Erythroblast (primary cell): ENCODE data around the gene COL4A2.

Experiments used
- DNase-seq, 2 experiments: peaks; one replicate each; lab custom pipeline; 2025; lab: John Stamatoyannopoulos, UW
- GATA1 ChIP-seq: IDR thresholded peaks from 2 replicates; pipeline ENCODE4 v1.6.1; 2011; ENCODE audit warnings: low read depth, mild to moderate bottlenecking, control low read depth, low read length, moderate library complexity
- POLR2A ChIP-seq: IDR thresholded peaks from 2 replicates; pipeline ENCODE4 v1.6.1; 2011; ENCODE audit warnings: mild to moderate bottlenecking, low read length

The COL4A2 gene

GRCh38 chr13:110422913-110423688 is 116.0 kb downstream of the COL4A2 start:
- DNase-seq: no peak
- TF ChIP-seq GATA1 (no peak), POLR2A (no peak)

- DNase-seq: no peak
- no peak for TF ChIP-seq GATA1
- no peak for TF ChIP-seq POLR2A
These were observed 116.7 kb downstream of the COL4A2 start for GRCh38 chr13:110423689-110424302.

GRCh38 chr13:110424569-110425443 is 117.7 kb downstream of the COL4A2 start:
- no peak for DNase-seq
- TF ChIP-seq GATA1: no peak
- TF ChIP-seq POLR2A: no peak

GRCh38 chr13:110425444-110425780 is 118.3 kb downstream of the COL4A2 start:
- TF ChIP-seq GATA1 (no peak), POLR2A (no peak)
- no peak for DNase-seq

- no peak for TF ChIP-seq POLR2A
- TF ChIP-seq GATA1: no peak
- no peak for DNase-seq
These were observed 119.7 kb downstream of the COL4A2 start for GRCh38 chr13:110426735-110427134.

- DNase-seq: no peak
- TF ChIP-seq GATA1 (no peak), POLR2A (no peak)
These were observed 121.2 kb downstream of the COL4A2 start for GRCh38 chr13:110428313-110428712.

GRCh38 chr13:110430391-110431336 is 123.6 kb downstream of the COL4A2 start:
- DNase-seq: no peak
- TF ChIP-seq GATA1 (no peak), POLR2A (no peak)

- DNase-seq: no peak
- TF ChIP-seq GATA1 (no peak), POLR2A (no peak)
These were observed 124.6 kb downstream of the COL4A2 start for GRCh38 chr13:110431425-110432294.

GRCh38 chr13:110432522-110432921 is 125.4 kb downstream of the COL4A2 start:
- DNase-seq: no peak
- TF ChIP-seq GATA1 (no peak), POLR2A (no peak)

- TF ChIP-seq POLR2A (no peak), GATA1 (no peak)
- DNase-seq: no peak
These were observed 125.9 kb downstream of the COL4A2 start for GRCh38 chr13:110433014-110433413.

- DNase-seq: no peak
- TF ChIP-seq GATA1: no peak
These were observed 127.5 kb downstream of the COL4A2 start for GRCh38 chr13:110434629-110435028.

GRCh38 chr13:110435331-110435730 is 128.2 kb downstream of the COL4A2 start:
- TF ChIP-seq GATA1: no peak
- TF ChIP-seq POLR2A: no peak
- DNase-seq: no peak
